DMS114 treated with DMSO at 0.1 percent for 48 hours (cell line): ENCODE results near the gene ADCY1.
A peak's percentile ranks its signal among the peaks of the same experiment; 100 is the strongest.
"Not testable (repeated sequence)": the region's sequence is repeated elsewhere in the genome, so short reads cannot be mapped to it uniquely, and the experiment has no call there.

ENCODE experiments used
- DNase-seq: peaks from one replicate; lab custom pipeline; 2025; ENCODE audit not compliant: unreplicated experiment; lab: John Stamatoyannopoulos, UW

Gene ADCY1

GRCh38 chr7:45731692-45732443, 157.7 kb downstream of the ADCY1 start:
- DNase-seq, result not testable (repeated sequence)

DNA sequence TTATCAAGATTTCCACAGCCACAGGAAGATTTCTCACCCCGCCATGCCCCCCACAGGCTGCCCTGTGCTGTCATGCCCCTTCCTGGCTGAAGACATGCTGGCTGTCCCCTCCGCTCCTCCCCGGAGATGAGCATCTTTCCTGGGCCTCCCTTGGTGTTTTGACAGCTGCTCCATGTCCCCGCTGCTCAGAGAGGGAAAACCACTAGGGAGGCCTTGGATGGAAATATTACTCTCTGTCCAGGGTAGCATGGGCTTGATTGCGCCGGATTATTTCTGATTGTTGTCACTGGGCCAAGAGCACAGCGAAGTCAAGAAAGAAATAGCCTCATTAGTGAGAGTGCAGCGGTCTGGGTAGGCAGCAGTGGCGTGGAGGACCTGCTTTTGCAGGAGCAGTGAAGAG, 164.8 kb downstream of the ADCY1 start:
- DNase-seq, result not testable (repeated sequence)

GRCh38 chr7:45740573-45740972, 166.4 kb downstream of the ADCY1 start:
- not testable (repeated sequence) for DNase-seq

DNA sequence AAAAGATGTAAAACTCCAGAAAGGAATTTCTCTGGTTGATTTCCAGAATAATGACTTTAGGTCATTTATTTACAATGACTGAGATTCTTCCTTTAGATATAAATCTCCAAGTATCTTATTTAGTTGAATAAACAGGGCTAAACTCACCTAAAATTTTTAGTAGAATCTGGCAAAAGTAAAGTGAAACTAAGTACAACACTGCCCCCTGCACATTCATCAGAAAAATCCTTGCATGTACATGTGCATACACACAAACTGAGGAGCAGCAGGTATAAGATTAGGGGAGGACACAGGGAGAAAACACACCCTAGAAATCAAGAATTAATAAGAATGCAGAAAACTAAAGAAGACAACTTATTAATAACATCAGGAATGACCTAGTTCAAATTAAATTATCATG, 174.8 kb downstream of the ADCY1 start:
- not testable (repeated sequence) for DNase-seq

DNA sequence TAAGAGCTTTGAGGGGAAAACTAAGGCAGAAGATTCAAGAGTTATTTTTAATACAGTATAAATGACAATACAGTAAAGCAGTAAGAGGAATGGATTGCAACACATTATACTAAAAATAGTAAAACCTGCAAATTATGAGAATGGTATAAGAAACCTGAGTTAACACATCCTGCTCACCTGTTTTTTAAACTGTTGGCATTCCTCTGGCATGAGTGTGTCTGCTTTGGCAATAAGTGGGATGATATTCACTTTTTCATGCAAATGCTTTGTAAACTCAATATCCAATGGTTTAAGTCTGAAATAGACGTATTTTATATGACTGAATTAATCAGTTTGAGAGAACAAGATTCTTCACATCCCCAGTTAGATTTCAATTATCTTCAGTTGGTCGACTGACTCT, 177.2 kb downstream of the ADCY1 start:
- DNase-seq, result not testable (repeated sequence)

DNA sequence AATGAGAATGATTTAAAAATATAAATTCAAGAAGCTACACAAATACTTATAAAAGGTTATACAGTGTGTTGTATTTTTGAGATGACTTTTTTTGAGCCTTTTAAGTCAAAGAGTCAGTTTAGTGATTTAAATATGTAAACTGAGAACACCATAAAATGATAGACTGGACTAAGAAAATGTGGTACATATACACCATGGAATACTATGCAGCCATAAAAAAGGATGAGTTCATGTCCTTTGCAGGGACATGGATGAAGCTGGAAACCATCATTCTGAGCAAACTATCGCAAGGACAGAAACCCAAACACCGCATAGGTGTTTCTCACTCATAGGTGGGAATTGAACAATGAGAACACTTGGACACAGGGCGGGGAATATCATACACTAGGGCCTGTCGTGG, 182.2 kb downstream of the ADCY1 start:
- DNase-seq, result not testable (repeated sequence)

GRCh38 chr7:45756757-45757156, 182.6 kb downstream of the ADCY1 start:
- DNase-seq, result not testable (repeated sequence)

GRCh38 chr7:45759464-45759863, 185.3 kb downstream of the ADCY1 start:
- not testable (repeated sequence) for DNase-seq

DNA sequence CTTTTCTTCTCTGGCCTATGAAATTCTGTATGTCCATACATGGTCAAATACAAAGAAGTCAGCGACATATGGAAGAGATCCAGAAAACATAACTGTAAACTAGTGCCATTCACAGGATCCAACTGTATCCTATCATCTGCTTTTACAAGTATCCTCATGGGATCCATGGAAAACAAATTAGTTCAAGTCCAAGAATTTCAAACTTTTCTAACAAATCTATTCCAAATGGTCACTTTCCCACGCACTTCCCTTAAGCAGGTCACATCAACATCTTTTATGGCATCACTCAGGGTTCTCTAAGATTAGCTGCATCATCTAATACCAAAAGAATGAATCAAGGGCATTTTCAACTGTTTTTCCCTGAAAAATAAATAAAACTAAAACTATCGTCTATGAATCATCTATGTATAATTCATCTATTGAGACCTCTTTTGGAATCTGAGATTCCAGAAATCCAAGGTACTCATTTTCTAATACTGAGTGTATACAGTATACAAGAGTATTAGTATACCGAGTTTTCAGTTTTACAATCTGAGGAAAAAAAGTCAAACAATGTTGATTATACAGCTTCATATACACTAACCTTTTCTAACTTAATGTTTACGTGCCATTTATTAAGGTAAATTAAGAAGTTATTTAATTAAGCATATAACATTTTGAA, 187.5 kb downstream of the ADCY1 start:
- not testable (repeated sequence) for DNase-seq

DNA sequence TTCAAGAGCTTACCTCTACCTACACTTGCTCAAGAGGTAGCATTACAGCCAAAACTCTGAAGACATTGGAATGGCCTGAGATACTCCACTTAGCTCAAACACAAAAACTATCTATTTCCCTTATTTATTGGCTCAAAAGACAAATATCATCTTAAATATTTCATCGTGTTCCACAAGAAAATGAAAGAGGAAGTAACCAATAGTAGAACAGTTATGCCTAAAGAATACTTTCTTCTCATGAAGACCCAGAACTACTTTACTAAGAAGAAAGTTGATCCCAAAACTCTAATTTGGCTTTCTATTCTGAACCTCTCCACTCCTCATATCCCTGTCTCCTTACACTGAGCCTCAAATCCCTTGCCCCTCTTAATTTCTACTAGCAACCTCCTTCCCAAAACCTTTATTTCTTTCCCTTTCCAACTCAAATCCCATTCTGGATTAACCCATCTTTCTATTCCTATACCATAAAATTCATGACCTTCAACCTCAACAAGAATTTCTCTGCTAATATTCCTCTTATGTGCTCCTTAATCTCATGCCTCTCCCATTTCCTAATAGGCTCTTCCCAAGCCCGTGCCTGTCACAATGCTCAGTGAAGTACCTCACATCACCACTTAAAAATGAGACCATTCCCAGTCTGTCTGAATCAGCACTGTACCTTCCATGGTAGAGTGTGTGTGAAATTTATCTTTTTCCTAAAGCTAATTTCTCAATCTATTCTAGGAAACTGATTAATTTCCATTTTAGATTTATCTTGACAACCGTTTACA, 188.2 kb downstream of the ADCY1 start:
- not testable (repeated sequence) for DNase-seq

- DNase-seq, result peak; percentile 94
These were observed 194.6 kb downstream of the ADCY1 start for GRCh38 chr7:45768516-45769394.

DNA sequence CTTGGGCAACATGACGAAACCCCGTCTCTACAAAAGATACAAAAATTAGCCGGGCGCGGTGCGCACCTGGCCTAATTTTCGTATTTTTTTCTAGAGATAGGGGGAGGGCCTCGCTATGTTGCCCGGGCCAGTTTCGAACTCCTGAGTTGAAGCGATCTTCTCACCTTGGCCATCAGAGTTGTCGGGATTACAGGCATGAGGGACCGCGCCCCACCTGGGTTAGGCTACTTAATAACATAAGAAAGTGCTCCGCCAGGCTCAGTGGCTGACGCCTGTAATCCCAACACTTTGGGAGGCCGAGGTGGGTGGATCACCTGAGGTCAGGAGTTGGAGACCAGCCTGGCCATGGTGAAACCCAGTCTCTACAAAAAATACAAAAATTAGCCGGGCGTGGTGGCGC, 195.5 kb downstream of the ADCY1 start:
- not testable (repeated sequence) for DNase-seq
